ENCODE measurements around the gene GRM7.

GRCh38 chr3:7280318-7280717 is 419.4 kb downstream of the GRM7 start:
- TF ChIP-seq CTCF (IDR thresholded peaks at IDR 0.05 in 2 of 3, conservative IDR thresholded peaks at IDR 0.05 in 1 of 3; ENCODE audit: borderline replicate concordance in 1 of 3, insufficient read depth in 1 of 3, low read depth in 2 of 3, low read length in 2 of 3) (no peak), EZH2 (IDR thresholded peaks at IDR 0.05) (no peak)
